GM23338 (cell line): ENCODE measurements around the gene PROCR. TPM values are rescaled to one million over a fixed set of nuclear protein-coding genes. Genes with fewer than 3 reads are reported as not detected.

ENCODE experiments used
- ATAC-seq: fragments of 200-7000 bp; cut with Tn5 transposase; 3 replicates; pipeline ENCODE4 v1.9.1; 2020
- DNase-seq: peaks from one replicate; pipeline ENCODE4 v3.0.0-alpha.2; 2015; ENCODE audit warnings: low spot score
- H2AFZ ChIP-seq: fragments of 200-600 bp; sonication (generic); 2 replicates; pipeline ENCODE4 v1.8.0; 2016; ENCODE audit warnings: antibody characterized with exemption, mild to moderate bottlenecking, moderate library complexity
- H3F3A ChIP-seq: fragments of 200-600 bp; sonication (generic); replicated peaks from 2 replicates; pipeline ENCODE4 v1.8.0; 2017; ENCODE audit warnings: antibody characterized with exemption, mixed run types, low read depth
- H3K27ac ChIP-seq: fragments of 200-600 bp; sonication (generic); 2 replicates; pipeline ENCODE4 v1.6.1; 2016; ENCODE audit warnings: low read depth
- H3K27me3 ChIP-seq: fragments of 200-600 bp; sonication (generic); 2 replicates; pipeline ENCODE4 v1.8.0; 2016; ENCODE audit warnings: mild to moderate bottlenecking, mixed run types, moderate library complexity; ENCODE audit not compliant: insufficient read depth
- H3K36me3 ChIP-seq: fragments of 200-600 bp; sonication (generic); 2 replicates; pipeline ENCODE4 v1.8.0; 2016; ENCODE audit warnings: mild to moderate bottlenecking; ENCODE audit not compliant: insufficient read depth
- H3K4me1 ChIP-seq: fragments of 200-600 bp; sonication (generic); 2 replicates; pipeline ENCODE4 v1.8.0; 2016; ENCODE audit warnings: mild to moderate bottlenecking, moderate library complexity; ENCODE audit not compliant: insufficient read depth
- H3K4me2 ChIP-seq: fragments of 200-600 bp; sonication (generic); 2 replicates; pipeline ENCODE4 v1.7.1; 2017; ENCODE audit warnings: mixed run types
- H3K4me3 ChIP-seq: fragments of 200-600 bp; sonication (generic); 2 replicates; pipeline ENCODE4 v1.6.1; 2016; ENCODE audit warnings: mixed run types
- H3K79me2 ChIP-seq: fragments of 200-600 bp; sonication (generic); replicated peaks from 2 replicates; pipeline ENCODE4 v1.8.0; 2017; ENCODE audit warnings: mild to moderate bottlenecking; ENCODE audit not compliant: insufficient read depth
- H3K9me2 ChIP-seq: fragments of 200-600 bp; sonication (generic); 2 replicates; pipeline ENCODE4 v1.8.0; 2017; ENCODE audit not compliant: insufficient read depth
- H4K20me1 ChIP-seq: fragments of 200-600 bp; sonication (generic); replicated peaks from 2 replicates; pipeline ENCODE4 v1.8.0; 2017; ENCODE audit warnings: mild to moderate bottlenecking; ENCODE audit not compliant: insufficient read depth
- H3K27ac Mint-ChIP-seq: 2 replicates; pipeline ENCODE4 v1.8.0; 2020; ENCODE audit warnings: inconsistent platforms, mild to moderate bottlenecking, moderate library complexity, mixed read lengths
- H3K27me3 Mint-ChIP-seq: 3 replicates; pipeline ENCODE4 v1.8.0; 2022; ENCODE audit warnings: low read depth, mild to moderate bottlenecking, moderate library complexity, mixed read lengths, inconsistent platforms; ENCODE audit not compliant: insufficient read depth, poor library complexity
- H3K36me3 Mint-ChIP-seq: 3 replicates; pipeline ENCODE4 v1.8.0; 2021; ENCODE audit warnings: low read depth, mild to moderate bottlenecking, inconsistent platforms, moderate library complexity, mixed read lengths
- H3K4me1 Mint-ChIP-seq: 3 replicates; pipeline ENCODE4 v1.8.0; 2020; ENCODE audit warnings: mild to moderate bottlenecking, inconsistent platforms, mixed read lengths
- H3K4me3 Mint-ChIP-seq: 3 replicates; pipeline ENCODE4 v1.8.0; 2021; ENCODE audit warnings: moderate library complexity, mild to moderate bottlenecking, inconsistent platforms, mixed read lengths
- H3K9me3 Mint-ChIP-seq: 3 replicates; pipeline ENCODE4 v1.8.0; 2020; ENCODE audit warnings: moderate library complexity, mild to moderate bottlenecking, inconsistent platforms, mixed read lengths
- CREB1 ChIP-seq: fragments of 250-450 bp; sonication (Bioruptor Pico); IDR thresholded peaks from 2 replicates; pipeline ENCODE4 v1.5.0; 2020; ENCODE audit warnings: low read depth, mild to moderate bottlenecking, moderate library complexity
- CTCF ChIP-seq, 2 experiments: fragments of 200-600 bp in 1 of 2; sonication (generic) in 1 of 2; conservative IDR thresholded peaks; 2 replicates each; pipeline versions ENCODE4 v1.5.1 to v1.6.1; 2016 to 2017; ENCODE audit warnings: antibody characterized with exemption in 2 of 2, low read depth in 2 of 2, mild to moderate bottlenecking in 2 of 2, moderate library complexity in 1 of 2
- ETS1 ChIP-seq: IDR thresholded peaks from 2 replicates; pipeline ENCODE4 v1.6.1; 2016; ENCODE audit warnings: antibody characterized with exemption
- EZH2 ChIP-seq: fragments of 200-600 bp; sonication (generic); IDR thresholded peaks from one replicate; pipeline ENCODE4 v1.8.0; 2017; ENCODE audit warnings: antibody characterized with exemption, mild to moderate bottlenecking, low read depth; ENCODE audit not compliant: unreplicated experiment
- EZH2phosphoT487 ChIP-seq: fragments of 200-600 bp; sonication (generic); IDR thresholded peaks from one replicate; pipeline ENCODE4 v1.8.1; 2018; ENCODE audit warnings: antibody characterized with exemption; ENCODE audit not compliant: unreplicated experiment
- NANOG ChIP-seq: IDR thresholded peaks from 2 replicates; pipeline ENCODE4 v1.6.1; 2016; ENCODE audit warnings: antibody characterized with exemption, borderline replicate concordance
- POLR2AphosphoS5 ChIP-seq: IDR thresholded peaks from 2 replicates; pipeline ENCODE4 v1.6.1; 2016; ENCODE audit warnings: antibody characterized with exemption, low read depth
- REST ChIP-seq: IDR thresholded peaks from one replicate; pipeline ENCODE4 v1.6.1; 2018; ENCODE audit warnings: antibody characterized with exemption; ENCODE audit not compliant: unreplicated experiment
- ZNF114 ChIP-seq: fragments of 250-450 bp; sonication (Bioruptor Pico); IDR thresholded peaks from 2 replicates; pipeline ENCODE4 v1.5.0; 2020; ENCODE audit warnings: mild to moderate bottlenecking, moderate library complexity
- ZNF331 ChIP-seq: fragments of 250-450 bp; sonication (Bioruptor Pico); IDR thresholded peaks from 2 replicates; pipeline ENCODE4 v1.5.0; 2020; ENCODE audit warnings: low read depth, mild to moderate bottlenecking, moderate library complexity
- ZNF462 ChIP-seq: fragments of 250-450 bp; sonication (Bioruptor Pico); IDR thresholded peaks from 2 replicates; pipeline ENCODE4 v1.5.0; 2020; ENCODE audit warnings: mild to moderate bottlenecking, moderate library complexity
- polyA plus RNA-seq: library from polyadenylated mRNA; unstranded; fragments of >200 nt; fragmentation: Nextera tagmentation; extraction: Ambion mirVana; gene quantifications from 2 replicates; pipeline ENCODE4 v1.2.1, GENCODE V29; 2016
- total RNA-seq: library from RNA; depleted of rRNA; stranded (reverse); fragments of >200 nt; shearing (Covaris generic); gene quantifications from 2 replicates; pipeline ENCODE4 v1.2.3, GENCODE V29; 2014

The PROCR gene
- total and polyA plus RNA-seq, 2 experiments from 2014 or later: 32.9 to 36.1 TPM

GRCh38 chr20:35171438-35171752 is 477 bp upstream of the PROCR start (continued):
- TF ChIP-seq ZNF462 (CRISPR knock-in tag) (no peak), EZH2 (no peak)

- Mint-ChIP-seq H3K36me3 (peaks cover 15% of the 10 kb centered on the region), H3K27ac (no peak overlapping the region), H3K4me1 (peaks cover 33% of the 10 kb centered on the region), H3K4me3 (peak overlapping the region; percentile 67), H3K9me3 (no peaks in the 10 kb centered on the region; the same call in 2 of the 3 replicates), H3K27me3 (peaks cover 15% of the 10 kb centered on the region)
- H4K20me1 ChIP-seq: no peaks in the 10 kb centered on the region
- no peak overlapping the region for H3K27ac ChIP-seq
- DNase-seq (no peak), ATAC-seq (no peak)
- H3K4me3 ChIP-seq: peak overlapping the region; percentile 59
- peaks cover 31% of the 10 kb centered on the region for H3K4me1 ChIP-seq
- no peaks in the 10 kb centered on the region for H3K36me3 ChIP-seq
- H3K27me3 ChIP-seq: 0 out of 2 replicates have a peak, but pooled peaks cover 4% of the 10 kb centered on the region
- H3K4me2 ChIP-seq: peak overlapping the region; percentile 82
- no peaks in the 10 kb centered on the region for H3K9me2 ChIP-seq
- H3K79me2 ChIP-seq: no peaks in the 10 kb centered on the region
- H3F3A ChIP-seq: peaks cover 3% of the 10 kb centered on the region; the same call in 1 of the 2 replicates
- peak overlapping the region; percentile 86 for H2AFZ ChIP-seq
- TF ChIP-seq NANOG (no peak), CTCF (conservative IDR thresholded peaks at IDR 0.05; ENCODE audit: low read depth in 2 of 2) (no peak), POLR2AphosphoS5 (no peak), ZNF331 (no peak), REST (no peak), ZNF114 (CRISPR knock-in tag) (no peak), CREB1 (no peak), ETS1 (no peak), EZH2phosphoT487 (no peak)
Observed at GRCh38 chr20:35172434-35172806, 548 bp downstream of the PROCR start.
